Amniotic epithelial cell (primary cell): ENCODE data around the gene DNAH2.
"Not testable (repeated sequence)": the region's sequence is repeated elsewhere in the genome, so short reads cannot be mapped to it uniquely, and the experiment has no call there.

Experiments used
- DNase-seq: peaks from one replicate; pipeline ENCODE4 v3.0.0-alpha.2; 2010; ENCODE audit warnings: low read depth

DNAH2 gene

DNA sequence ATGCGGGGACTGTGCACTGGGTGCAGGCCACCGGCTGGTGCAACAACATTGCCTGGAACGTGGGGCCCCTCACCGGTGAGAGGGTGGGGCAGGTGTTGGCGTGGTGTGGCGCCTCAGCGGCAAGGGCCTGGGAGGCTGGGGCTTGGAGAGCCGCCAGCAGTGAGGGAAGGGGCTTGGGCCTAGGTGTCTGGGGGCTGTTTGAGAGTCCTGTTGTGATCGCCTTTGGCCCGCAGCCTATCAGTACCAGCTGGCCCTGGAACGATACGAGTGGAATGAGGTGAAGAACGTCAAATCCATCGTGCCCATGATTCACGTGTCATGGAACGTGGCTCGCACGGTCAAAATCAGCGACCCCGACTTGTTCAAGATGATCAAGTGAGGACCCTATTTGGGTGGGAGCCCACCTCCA, 134.7 kb downstream of the DNAH2 start:
- no peak for DNase-seq

DNA sequence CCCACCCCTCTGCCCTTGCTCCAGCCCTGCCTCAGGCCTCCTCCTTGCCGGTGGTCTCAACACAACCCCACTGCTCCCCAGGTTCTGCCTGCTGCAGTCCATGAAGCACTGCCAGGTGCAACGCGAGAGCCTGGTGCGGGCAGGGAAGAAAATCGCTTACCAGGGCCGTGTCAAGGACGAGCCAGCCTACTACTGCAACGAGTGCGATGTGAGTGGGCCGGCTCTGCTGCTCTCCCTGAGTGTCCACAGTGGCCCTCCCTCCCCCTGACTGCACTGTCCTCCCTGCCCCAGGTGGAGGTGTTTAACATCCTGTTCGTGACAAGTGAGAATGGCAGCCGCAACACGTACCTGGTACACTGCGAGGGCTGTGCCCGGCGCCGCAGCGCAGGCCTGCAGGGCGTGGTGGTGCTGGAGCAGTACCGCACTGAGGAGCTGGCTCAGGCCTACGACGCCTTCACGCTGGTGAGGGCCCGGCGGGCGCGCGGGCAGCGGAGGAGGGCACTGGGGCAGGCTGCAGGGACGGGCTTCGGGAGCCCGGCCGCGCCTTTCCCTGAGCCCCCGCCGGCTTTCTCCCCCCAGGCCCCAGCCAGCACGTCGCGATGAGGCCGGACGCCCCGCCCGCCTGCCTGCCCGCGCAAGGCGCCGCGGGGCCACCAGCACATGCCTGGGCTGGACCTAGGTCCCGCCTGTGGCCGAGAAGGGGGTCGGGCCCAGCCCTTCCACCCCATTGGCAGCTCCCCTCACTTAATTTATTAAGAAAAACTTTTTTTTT, 135.6 kb downstream of the DNAH2 start:
- DNase-seq, result peak; percentile 34

DNA sequence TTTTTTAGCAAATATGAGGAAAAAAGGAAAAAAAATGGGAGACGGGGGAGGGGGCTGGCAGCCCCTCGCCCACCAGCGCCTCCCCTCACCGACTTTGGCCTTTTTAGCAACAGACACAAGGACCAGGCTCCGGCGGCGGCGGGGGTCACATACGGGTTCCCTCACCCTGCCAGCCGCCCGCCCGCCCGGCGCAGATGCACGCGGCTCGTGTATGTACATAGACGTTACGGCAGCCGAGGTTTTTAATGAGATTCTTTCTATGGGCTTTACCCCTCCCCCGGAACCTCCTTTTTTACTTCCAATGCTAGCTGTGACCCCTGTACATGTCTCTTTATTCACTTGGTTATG, 136.1 kb downstream of the DNAH2 start:
- DNase-seq, result peak; percentile 30

DNA sequence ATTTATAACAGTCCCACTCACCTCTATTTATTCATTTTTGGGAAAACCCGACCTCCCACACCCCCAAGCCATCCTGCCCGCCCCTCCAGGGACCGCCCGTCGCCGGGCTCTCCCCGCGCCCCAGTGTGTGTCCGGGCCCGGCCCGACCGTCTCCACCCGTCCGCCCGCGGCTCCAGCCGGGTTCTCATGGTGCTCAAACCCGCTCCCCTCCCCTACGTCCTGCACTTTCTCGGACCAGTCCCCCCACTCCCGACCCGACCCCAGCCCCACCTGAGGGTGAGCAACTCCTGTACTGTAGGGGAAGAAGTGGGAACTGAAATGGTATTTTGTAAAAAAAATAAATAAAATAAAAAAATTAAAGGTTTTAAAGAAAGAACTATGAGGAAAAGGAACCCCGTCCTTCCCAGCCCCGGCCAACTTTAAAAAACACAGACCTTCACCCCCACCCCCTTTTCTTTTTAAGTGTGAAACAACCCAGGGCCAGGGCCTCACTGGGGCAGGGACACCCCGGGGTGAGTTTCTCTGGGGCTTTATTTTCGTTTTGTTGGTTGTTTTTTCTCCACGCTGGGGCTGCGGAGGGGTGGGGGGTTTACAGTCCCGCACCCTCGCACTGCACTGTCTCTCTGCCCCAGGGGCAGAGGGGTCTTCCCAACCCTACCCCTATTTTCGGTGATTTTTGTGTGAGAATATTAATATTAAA, 136.7 kb downstream of the DNAH2 start:
- DNase-seq, result no peak

DNA sequence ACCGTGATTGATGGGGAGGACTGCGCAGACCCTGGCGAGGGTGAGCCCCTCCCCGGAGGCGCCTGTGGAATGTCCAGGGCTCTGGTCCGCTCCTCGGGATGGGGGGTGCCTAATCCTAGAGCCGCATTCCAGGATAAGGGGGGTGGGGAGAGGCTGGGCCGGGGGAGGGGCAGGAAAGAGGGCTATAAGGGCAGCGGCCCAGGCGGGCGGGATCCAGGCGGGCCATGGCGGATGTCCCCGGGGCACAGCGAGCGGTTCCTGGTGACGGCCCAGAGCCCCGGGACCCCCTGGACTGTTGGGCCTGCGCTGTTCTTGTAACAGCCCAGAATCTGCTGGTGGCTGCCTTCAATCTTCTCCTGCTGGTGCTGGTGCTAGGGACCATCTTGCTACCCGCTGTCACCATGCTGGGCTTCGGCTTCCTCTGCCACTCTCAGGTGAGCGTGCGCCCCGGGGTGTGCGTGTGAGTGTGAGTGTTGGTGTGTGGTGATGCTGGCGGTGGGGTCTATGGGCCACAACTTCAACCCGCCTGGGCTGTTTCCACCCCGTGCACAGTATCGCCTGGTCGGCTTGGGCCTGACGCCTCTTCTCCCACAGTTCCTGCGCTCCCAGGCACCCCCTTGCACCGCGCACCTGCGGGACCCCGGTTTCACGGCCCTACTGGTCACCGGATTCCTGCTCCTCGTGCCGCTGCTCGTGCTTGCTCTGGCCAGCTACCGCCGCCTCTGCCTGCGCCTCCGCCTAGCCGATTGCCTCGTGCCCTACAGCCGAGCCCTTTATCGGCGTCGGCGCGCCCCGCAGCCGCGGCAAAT, 137.5 kb downstream of the DNAH2 start, which contains the start of gene TMEM88:
Gene TMEM88, plus strand, starts transcription at position 216 of the 809 bp plus-strand sequence. Its CDS starts 9 bp downstream, at position 225.
- DNase-seq, result peak; percentile 85

DNA sequence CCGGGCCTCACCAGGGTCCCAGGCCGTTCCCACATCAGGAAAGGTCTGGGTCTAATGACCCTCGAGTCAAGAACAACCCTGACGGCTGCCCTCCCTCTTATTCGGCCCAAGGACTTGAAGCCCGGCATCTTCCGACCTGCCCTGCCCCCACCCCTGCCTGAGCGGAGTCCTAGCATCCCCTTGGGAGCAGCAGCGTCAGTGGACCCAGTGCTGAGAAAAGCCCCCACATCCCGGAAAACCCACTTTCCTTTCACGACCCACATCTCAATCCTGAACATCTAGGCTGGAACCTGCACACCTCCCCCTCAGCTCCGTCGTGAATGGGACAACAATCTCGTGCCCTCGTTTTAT, 138.1 kb downstream of the DNAH2 start:
- DNase-seq, result no peak

DNA sequence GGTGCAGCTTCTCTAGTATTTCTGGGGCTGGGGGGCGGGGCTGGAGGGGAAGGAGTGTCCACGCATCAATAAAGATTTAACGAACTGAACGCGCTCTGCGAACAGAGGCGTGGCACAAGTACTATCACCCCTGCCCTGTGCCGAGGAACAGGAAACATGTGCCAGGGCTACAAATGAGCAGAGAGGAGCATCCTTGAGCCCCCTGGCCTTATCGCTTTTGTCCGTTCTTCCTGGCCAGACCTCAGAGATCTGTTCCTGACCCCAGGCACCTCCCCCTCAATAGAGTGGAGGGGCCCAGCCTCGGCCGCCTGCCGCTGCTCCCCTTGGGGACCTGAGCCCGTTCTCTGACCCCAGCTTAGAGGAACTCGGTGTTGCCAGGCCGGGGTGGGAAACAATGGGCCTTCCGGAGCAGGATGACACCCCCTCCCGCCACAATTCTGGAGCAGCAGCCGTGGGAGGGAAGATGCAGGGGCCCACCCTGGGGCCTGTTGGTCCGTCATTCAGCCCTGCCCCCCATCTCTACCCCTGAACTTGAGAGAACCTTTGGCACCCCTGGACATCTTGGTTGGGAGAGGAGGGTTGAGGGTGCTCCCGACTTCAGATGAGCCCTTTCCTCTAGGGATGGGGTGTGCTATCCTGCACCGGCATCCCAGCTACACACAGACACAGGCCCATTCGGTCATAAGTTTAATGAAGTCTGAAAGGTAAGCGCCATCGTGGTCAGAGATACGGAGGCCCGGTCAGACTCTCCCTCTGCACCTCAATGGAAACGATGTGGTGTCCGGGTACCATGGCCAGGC, 138.7 kb downstream of the DNAH2 start:
- DNase-seq, result peak; percentile 62

DNA sequence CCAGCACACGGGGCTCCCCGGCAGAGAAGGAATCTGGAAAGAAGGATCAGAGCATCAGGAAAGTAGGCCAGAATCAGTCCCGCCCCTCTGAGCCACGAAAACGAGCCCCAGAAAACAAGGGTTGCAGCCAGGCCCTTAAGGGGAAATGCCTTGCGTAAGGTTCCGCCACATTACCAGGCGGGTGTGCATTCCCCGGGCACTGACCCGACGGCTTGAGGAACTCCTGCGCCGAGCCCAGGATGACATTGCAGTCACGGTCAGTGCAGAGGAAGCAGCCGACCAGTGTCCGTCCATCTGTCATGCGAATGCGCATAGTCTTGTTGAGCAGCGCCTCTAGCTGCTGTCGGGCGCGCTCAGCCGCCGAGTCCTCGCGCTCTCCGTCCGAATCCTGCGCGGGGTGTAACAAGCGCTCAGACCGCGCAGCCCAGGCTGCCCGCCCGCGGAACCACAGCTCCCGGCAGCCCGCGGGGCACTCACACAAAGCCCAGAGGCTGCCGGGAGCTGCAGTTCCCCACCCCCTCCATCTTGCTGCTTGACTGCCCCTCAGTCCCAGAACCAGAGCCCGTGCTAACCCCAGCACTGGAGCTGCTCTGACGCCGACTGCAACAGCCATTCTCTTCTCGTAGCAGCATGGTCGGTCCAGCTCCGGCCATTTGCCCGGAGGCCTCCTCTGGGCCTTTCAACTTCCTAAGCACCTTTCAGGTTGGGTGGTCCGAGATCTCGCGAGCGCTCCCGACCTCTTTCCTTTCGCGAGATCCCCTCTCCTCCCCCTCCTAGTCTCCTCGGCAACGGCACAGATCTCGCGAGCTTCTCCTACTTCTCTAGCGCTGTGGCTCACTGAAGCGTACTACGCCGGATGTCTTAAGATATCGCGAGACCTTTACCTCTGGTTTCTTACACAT, 139.5 kb downstream of the DNAH2 start, which contains the start of gene NAA38:
Gene NAA38, minus strand, starts transcription at position 749 of the 902 bp plus-strand sequence. Its CDS starts 96 bp downstream, at position 653.
- peak; percentile 99 for DNase-seq

DNA sequence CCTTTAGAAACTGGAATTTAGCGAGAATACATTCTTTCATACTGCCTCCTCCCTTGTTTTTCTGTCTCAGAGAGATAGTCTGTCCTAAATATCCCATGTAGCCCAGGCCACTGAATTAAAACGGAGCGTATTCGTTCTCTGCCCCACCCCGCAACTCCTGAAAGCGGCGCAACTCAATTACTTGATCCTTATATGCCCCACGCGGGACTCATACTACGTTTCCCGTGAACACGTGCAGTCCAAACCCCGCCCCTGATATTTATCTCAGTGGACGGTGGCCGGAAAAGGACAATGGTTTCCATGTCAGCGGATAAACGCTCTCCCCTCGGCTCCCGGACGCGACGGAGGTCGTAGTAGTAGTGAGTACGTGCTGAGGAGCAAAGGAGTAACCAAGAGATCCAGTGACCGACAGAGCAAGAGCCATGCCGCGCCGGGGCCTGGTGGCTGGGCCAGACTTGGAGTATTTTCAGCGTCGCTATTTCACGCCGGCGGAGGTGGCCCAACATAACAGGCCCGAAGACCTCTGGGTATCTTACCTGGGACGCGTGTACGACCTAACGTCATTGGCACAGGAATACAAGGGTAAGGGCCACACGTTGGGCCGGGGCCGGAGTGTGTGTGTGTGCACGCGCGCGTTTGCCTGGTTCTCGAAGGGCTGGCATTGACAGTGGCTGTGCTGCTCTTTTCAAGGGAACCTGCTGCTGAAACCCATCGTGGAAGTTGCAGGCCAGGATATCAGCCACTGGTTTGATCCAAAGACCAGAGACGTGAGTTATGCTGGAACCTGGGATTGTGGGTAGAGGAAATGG, 140.4 kb downstream of the DNAH2 start, which contains the start of gene CYB5D1:
Gene CYB5D1, plus strand, starts transcription at position 291 of the 809 bp plus-strand sequence. Its CDS starts 132 bp downstream, at position 423.
- peak; percentile 89 for DNase-seq

DNA sequence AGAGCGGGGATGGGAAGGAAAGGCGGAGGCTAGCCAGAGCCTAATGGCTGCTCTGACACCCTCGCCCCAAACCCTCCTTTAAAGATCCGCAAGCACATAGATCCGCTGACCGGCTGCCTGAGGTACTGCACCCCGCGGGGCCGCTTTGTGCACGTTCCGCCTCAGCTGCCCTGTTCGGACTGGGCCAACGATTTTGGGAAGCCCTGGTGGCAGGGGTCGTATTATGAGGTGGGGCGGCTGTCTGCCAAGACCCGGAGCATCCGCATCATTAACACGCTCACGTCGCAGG, 140.9 kb downstream of the DNAH2 start:
- DNase-seq, result no peak

DNA sequence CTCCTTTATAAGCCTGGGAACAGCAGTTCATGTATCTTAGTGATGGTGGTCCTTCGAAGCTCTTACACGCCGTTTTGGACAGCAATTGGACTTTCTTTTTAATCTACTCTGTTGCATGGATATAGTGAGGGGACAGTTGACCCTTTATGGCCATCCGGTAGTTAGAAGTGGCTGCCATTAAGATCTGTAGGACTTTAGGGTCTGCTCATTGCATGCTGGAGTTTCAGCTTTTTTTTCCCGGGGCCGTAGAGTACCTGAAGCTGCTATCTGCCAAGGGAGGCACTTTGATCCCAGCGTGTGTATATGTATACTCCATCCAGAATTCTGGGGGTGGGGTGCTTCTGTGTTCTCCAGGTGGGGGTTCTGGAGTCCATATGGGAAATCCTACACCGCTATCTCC, 141.5 kb downstream of the DNAH2 start:
- DNase-seq, result no peak

DNA sequence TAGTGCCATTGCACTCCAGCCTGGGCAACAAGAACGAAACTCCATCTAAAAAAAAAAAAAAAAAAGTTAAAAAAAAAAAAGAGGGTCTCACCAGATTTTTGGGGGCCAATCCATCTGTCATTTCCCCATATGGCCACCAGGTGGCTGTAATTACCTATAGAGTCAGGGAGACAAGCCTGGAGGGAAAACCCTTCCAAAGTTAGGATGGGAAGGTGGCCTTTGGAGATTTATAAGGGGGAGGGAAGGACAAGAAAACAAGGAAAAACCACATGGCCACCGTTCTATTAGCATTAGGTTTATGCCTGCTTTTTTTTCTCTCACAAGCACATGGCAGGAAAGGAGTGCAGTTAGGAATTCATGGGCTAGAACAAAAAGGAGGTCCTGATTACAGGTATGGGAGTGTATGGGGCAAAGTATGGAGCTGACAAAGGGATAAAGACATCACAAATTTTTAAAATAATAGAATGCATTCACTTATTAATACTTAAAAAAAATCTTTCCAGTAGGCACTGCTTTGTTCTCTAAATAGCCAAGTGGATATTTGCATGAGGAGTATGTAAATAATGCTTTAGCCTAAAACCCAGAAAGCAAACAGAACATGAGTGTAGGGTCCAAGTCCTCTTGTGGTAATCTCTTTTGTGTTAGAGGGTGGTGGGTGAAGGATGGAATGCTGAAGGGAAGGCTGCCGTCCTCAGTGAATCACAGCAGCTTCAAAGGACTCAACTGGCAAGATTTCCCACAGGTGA, 145.3 kb downstream of the DNAH2 start:
- DNase-seq, result peak; percentile 56

DNA sequence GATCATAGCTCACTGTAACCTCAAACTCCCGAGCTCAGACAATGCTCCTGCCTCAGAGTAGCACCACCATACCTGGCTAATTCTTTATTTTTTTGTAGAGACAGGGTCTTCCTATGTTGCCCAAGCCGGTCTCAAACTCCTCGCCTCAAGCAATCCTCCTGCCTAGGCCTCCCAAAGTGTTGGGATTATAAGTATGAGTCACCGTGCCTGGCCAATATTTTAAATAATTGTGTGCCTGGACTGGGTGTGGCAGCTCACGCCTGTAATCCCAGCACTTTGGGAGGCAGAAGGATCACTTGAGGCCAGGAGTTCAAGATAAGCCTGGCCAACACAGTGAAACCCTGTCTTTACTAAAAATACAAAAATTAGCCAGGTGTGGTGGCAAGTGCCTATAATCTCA, 146.8 kb downstream of the DNAH2 start:
- DNase-seq, result not testable (repeated sequence)

DNA sequence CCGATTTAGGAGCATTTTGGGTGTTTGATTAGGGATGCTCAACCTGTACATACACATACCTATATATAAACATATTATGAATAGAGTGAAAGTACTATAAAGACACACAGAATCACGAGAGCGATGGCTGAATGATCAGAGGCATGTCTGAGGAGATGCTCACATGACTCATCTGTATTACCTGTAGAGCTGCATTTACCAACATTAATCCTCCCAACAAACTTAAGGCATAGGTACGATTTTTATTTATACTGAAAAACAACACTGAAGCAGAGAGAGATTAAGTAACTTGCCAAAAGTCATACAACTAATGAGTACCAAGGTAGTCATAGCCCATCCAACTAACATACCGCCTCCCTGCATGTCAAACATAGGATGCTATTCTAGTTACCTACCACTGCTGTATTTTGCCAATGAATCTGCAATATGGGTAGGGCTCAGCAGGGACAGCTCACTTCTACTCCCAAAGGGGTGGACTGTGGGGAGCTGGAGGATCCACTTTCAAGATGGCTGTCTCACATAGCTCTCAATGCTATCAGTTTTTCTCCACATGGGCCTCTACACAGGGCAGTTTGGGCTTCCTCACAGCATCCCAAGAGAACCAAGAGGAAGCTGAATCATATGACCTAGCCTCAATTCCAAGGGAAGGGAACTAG, 147.6 kb downstream of the DNAH2 start:
- no peak for DNase-seq

DNA sequence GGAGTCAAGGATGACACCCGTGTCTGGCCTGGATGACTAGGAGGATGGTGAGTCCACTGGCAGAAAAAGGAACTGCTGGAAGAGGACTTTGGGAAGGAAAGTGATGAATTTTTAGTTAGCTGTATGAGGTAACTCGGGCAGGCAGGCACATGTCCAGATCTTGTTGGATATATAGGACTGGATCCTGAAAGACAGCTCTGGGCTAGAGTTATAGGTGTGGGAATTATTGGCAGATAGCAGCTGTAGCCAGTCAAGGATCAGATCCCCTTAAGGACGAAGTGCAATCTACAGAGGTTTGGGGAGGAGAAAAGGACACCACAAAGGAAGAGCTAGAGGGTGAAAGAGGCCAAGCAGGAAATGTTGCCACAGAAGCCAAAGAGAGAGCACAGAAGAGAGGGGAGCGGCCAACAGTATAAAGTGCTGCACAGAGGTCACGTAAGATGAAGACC, 150.4 kb downstream of the DNAH2 start:
- no peak for DNase-seq

DNA sequence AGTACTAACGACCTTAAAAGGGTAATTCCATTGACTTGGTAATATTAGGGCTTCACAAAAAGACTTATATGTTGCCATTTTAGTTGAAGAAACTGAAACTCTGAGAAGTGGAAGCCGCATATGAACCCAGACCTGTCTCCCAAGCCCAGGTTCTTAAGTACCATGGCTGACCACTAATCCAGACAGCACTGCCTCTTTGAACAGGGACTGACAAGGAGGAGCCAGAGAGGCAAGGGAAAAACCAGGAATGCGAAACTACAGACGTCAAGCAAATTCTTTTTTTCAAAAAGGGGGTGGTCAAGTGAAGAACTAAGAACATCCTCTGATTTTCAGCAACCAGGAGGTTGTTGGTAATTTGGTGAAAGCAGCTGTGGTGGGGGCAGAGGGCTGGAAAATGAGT, 155.5 kb downstream of the DNAH2 start:
- peak; percentile 86 for DNase-seq

DNA sequence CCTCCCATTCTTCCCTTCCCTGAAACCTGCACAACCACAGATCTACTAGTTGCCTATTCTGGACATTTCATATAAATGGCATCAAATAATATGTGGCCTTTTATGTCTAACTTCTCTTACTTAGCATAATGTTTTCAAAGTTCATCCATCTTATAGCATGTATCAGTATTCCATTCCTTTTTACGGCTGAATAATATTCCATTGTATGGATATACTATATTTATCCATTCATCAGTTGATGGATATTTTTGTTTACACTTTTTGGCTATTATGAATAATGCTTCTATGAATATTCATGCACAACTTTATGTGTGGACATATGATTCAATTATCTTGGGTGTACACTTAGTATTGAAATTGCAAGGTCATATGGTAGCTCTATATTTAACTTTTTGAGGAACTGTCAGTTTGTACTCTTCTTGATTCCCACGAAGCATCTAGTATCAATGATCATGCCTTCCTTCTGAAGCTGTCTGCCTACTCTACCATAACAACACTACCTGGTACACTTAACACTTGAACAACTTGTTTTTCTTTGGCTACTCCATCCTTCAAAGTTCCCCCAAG, 158.3 kb downstream of the DNAH2 start:
- no peak for DNase-seq

DNA sequence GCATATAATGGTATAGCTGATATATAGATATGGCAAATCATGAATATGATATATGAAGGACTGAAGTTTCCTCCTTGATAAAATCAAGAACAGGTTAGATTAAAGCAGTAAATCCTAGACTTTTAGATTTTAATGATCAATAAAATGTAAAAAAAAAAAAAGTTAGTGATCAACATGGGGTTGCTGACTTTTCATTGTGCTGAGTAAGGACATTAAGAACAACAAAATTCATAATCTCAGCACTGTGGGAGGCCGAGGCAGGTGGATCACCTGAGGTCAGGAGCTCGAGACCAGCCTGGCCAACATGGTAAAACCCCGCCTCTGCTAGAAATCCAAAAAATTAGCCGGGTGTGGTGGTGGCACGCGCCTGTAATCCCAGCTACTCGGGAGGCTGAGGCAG, 160.7 kb downstream of the DNAH2 start:
- DNase-seq, result no peak
